ENCODE data around the gene CDC14B.

GRCh38 chr9:96495341-96495740 lies 124.3 kb downstream of the CDC14B start:
- TF ChIP-seq POLR2AphosphoS5 (IDR thresholded peaks at IDR 0.05) (no peak), CTCF (IDR thresholded peaks at IDR 0.05) (no peak)

All from upper lobe of left lung (tissue), 4 donors.